ENCODE results near the gene APEX1. TPM values are rescaled to one million over a fixed set of nuclear protein-coding genes. Genes with fewer than 3 reads are reported as not detected.

Gene APEX1
- total RNA-seq, 1 experiment from 2014 or later: 324 TPM

- TF ChIP-seq IRF1 (CRISPR knock-in tag; IDR thresholded peaks at IDR 0.05) (peak; percentile 48; the same call in 1 of the 2 replicates), ZBTB43 (CRISPR knock-in tag; IDR thresholded peaks at IDR 0.05) (no peak), NR3C1 (CRISPR knock-in tag; conservative IDR thresholded peaks at IDR 0.05; ENCODE audit: low read depth) (no peak), CREB1 (CRISPR knock-in tag; IDR thresholded peaks at IDR 0.05) (no peak), EMX1 (CRISPR knock-in tag; IDR thresholded peaks at IDR 0.05) (no peak), TEAD1 (CRISPR knock-in tag; IDR thresholded peaks at IDR 0.05) (peak; percentile 88)
Measured at GRCh38 chr14:20461225-20462141, 6.5 kb downstream of the APEX1 start, which contains the start of gene PIP4P1 (continued).

GRCh38 chr14:20468764-20469241 is 13.8 kb downstream of the APEX1 start:
- ATAC-seq (no peak), DNase-seq (ENCODE audit: low spot score) (no peak)
- peaks cover 10% of the 10 kb centered on the region for H3K27me3 Mint-ChIP-seq (ENCODE audit: low read depth)
- peak overlapping the region; percentile 98 for H3K27ac Mint-ChIP-seq
- no peaks in the 10 kb centered on the region for H3K9me3 Mint-ChIP-seq
- TF ChIP-seq KAT7 (CRISPR knock-in tag; IDR thresholded peaks at IDR 0.05; ENCODE audit: borderline replicate concordance): no peak
- H3K4me3 Mint-ChIP-seq: peak overlapping the region; percentile 99
- CTCF ChIA-PET: interaction anchor here (1.9 to 2.5 kb wide), 2 partner anchors 53 to 138 kb away, joined by 6 to 10 read pairs; no protein-coding TSS in a partner anchor
- peaks cover 21% of the 10 kb centered on the region for H3K36me3 Mint-ChIP-seq
- POLR2A ChIA-PET: interaction anchor here (1.0 to 2.4 kb wide), 4 partner anchors 7 to 126 kb away, joined by 3 to 19 read pairs (median 10); partner anchors contain the start of genes APEX1, OSGEP, PARP2 and PIP4P1
- peaks cover 19% of the 10 kb centered on the region for H3K4me1 Mint-ChIP-seq

GRCh38 chr14:20469242-20469889 is 14.3 kb downstream of the APEX1 start, which contains the start of gene PNP:
Gene PNP (plus strand): TSS chr14:20469406. CDS start chr14:20469525, 119 bp downstream.
- CTCF ChIA-PET: interaction anchor here (0.8 to 2.5 kb wide), 7 partner anchors 8 to 144 kb away, joined by 3 to 10 read pairs (median 4); partner anchors contain the start of gene PIP4P1
- H3K9me3 Mint-ChIP-seq: no peaks in the 10 kb centered on the region
- peaks cover 19% of the 10 kb centered on the region for H3K4me1 Mint-ChIP-seq
- POLR2A ChIA-PET: interaction anchor here (1.0 to 2.4 kb wide), 5 partner anchors 8 to 140 kb away, joined by 3 to 19 read pairs (median 6); partner anchors contain the start of genes APEX1, OSGEP, PARP2 and PIP4P1
- H3K36me3 Mint-ChIP-seq: peaks cover 26% of the 10 kb centered on the region
- DNase-seq (ENCODE audit: low spot score): peak; percentile 92
- peak within 1 kb of the TSS; percentile 98 for H3K27ac Mint-ChIP-seq
- peak within 1 kb of the TSS; percentile 99 for H3K4me3 Mint-ChIP-seq
- H3K27me3 Mint-ChIP-seq (ENCODE audit: low read depth): peaks cover 6% of the 10 kb centered on the region
- ATAC-seq: peak; percentile 98
- TF ChIP-seq HMGXB4 (CRISPR knock-in tag; IDR thresholded peaks at IDR 0.05) (peak; percentile 48; the same call in 1 of the 2 replicates), NFYB (CRISPR knock-in tag; conservative IDR thresholded peaks at IDR 0.05; ENCODE audit: low read depth) (no peak), FOXP4 (CRISPR knock-in tag; IDR thresholded peaks at IDR 0.05) (peak; percentile 70; the same call in 1 of the 2 replicates), ZBTB43 (CRISPR knock-in tag; IDR thresholded peaks at IDR 0.05) (peak; percentile 87; the same call in 1 of the 2 replicates), E2F4 (CRISPR knock-in tag; IDR thresholded peaks at IDR 0.05; ENCODE audit: borderline replicate concordance, low read depth) (peak; percentile 48; the same call in 1 of the 2 replicates), ETV6 (CRISPR knock-in tag; IDR thresholded peaks at IDR 0.05) (peak; percentile 86), TEAD1 (CRISPR knock-in tag; IDR thresholded peaks at IDR 0.05) (peak; percentile 82; the same call in 1 of the 2 replicates), TEAD4 (CRISPR knock-in tag; IDR thresholded peaks at IDR 0.05) (peak; percentile 31; the same call in 1 of the 2 replicates), MYBL2 (CRISPR knock-in tag; IDR thresholded peaks at IDR 0.05) (0 out of 2 replicates have a peak, but pooled peaks have one; percentile 14), IRF1 (CRISPR knock-in tag; IDR thresholded peaks at IDR 0.05) (0 out of 2 replicates have a peak, but pooled peaks have one; percentile 70), KAT7 (CRISPR knock-in tag; IDR thresholded peaks at IDR 0.05; ENCODE audit: borderline replicate concordance) (0 out of 2 replicates have a peak, but pooled peaks have one; percentile 93), NFE2L1 (CRISPR knock-in tag; IDR thresholded peaks at IDR 0.05) (peak; percentile 51; the same call in 1 of the 2 replicates), GABPB1 (CRISPR knock-in tag; IDR thresholded peaks at IDR 0.05) (peak; percentile 67; the same call in 1 of the 2 replicates), ZNF317 (CRISPR knock-in tag; IDR thresholded peaks at IDR 0.05; ENCODE audit: borderline replicate concordance, low read depth) (0 out of 2 replicates have a peak, but pooled peaks have one; percentile 42), MXD4 (CRISPR knock-in tag; IDR thresholded peaks at IDR 0.05; ENCODE audit: borderline replicate concordance) (no peak)
